GM21367 (cell line): ENCODE data around the gene KIAA1671.
"Not testable (repeated sequence)": the region's sequence is repeated elsewhere in the genome, so short reads cannot be mapped to it uniquely, and the experiment has no call there.

Experiments used
- ATAC-seq: cut with Tn5 transposase; IDR thresholded peaks from one replicate; pipeline ENCODE4 v1.9.1; 2021; ENCODE audit not compliant: unreplicated experiment

The KIAA1671 gene

DNA sequence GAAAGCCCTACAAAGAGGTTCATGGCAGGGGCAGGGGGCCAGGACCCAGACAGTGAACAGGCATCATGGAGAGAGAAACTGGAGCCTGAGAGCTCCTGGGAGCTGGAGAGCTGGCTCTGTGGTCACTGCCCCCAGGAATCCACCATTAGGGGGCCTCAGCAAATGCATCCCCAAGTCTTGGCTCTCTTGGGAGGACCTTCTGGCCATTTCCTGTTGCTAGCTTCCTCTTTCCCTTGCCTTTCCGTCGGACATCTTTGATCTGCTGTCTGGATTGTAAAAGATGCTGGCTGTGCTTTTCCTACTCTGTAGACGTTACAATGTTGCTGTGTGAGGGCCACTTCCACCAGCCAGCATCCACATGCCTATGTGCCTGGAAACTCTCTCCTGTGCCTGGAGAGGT lies 259.8 kb downstream of the KIAA1671 start:
- no peak for ATAC-seq

GRCh38 chr22:25213221-25213620 lies 260.7 kb downstream of the KIAA1671 start:
- no peak for ATAC-seq

DNA sequence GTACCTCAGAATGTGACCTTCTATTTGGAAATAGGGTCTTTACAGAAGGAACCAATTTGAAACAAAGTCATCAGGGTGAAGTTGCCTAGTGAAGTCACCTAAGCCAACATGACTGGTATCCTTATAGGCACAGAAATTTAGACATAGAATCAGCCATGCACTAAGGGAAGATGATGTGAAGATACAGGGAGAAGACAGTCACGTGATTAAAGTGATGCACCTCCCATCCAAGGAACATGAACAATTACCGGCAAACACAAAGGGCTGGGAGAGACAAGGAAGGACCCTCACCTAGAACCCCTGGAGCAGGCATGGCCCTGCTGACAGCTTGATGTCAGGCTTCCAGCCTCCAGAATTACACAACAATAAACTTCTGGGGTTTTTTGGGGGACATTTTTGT lies 263.7 kb downstream of the KIAA1671 start:
- no peak for ATAC-seq

GRCh38 chr22:25219211-25219689 lies 266.7 kb downstream of the KIAA1671 start, which contains the start of gene CRYBB2:
Gene CRYBB2, plus strand, starts transcription at chr22:25219639. Its CDS starts 1,791 bp downstream, at chr22:25221430.
- no peak for ATAC-seq

DNA sequence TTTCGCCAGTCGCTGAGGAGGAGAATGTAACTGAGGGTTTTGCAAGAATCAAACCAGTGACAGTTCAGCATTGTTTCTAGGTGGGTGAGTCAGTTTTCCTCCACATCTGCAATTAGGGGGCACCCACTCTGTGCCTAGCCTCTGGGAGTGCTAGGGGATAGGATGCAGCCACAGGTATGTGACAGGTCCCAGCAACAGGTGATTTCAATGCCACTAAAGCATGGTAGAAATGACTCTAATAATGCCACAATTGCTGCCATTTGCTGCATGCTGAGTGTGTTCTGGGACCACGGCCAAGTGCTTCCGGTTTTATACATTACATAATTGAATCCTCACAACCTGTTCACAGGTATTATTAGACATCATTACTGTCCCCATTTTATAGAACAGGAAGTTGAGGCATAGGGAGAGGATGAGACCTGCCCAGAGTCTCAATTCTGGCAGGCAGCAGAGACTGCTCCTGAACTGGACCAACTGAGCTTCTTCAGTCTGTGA lies 267.5 kb downstream of the KIAA1671 start:
- ATAC-seq, result no peak

DNA sequence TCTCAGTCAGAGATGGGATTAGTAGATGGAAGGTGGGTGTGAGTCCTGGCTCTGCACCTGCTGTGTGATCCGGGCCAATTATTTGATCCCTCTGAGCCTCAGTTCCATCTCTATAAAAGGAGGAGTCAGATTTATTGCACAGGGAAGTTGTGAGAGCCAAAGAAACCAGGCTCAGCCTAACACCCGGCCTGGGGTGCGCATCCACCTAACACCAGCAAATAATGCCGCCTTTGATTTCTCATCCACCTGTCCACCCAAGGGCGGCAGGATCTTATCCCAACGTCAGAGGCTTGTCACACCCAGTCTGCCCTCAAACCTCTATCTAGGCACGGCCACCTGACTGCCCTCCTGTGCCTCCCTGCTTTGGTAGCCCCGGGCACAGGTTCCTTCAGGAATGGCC lies 269.3 kb downstream of the KIAA1671 start:
- ATAC-seq, result no peak

DNA sequence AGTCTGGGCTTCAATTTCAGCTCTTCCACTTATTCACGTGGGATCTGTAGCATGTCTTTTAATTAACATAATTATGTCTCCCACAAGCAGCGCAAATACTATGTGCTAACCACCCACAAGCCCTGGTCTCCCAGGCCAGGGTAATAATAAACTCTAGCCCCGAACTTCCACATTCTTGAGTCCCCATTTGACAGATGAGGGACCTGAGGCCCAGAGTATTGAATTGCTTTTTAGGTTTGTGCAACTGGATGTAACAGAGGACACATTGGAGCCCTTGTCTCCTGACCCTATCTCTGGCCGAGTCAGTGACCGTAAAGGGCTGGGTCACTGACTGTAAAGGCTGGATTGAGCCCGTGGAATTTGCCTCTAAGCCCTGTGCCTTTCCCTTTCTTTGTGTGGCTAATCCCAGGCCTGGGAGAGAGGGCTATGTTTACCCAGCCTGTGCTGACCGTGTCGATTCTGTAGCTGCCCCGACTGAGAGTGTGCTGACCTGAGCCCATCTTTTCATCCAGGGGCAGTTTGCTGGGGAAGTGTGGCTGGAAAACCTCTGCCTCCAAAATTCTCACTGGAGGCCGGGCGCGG lies 270.8 kb downstream of the KIAA1671 start:
- no peak for ATAC-seq

GRCh38 chr22:25228822-25229221 lies 276.3 kb downstream of the KIAA1671 start:
- ATAC-seq, result no peak

DNA sequence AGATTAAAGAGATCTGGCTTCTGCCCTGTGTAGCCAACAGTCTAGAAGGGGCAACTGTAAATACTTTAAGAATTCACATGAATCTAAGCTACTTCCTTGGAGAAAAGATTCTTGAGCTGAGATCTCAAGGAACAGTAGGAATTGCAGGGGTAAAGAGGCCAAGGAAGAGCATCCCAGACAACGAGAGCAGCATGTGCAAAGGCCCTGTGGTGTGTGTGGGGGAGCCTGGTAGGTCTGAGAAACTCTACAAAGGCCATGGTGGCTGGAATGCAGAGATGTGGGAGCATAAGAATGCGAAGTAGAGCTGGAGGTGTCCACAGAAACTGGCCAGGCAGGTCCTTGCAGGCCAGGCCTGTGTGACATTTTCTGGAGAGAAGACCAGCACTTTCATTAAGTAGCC lies 278.2 kb downstream of the KIAA1671 start:
- ATAC-seq, result not testable (repeated sequence)

DNA sequence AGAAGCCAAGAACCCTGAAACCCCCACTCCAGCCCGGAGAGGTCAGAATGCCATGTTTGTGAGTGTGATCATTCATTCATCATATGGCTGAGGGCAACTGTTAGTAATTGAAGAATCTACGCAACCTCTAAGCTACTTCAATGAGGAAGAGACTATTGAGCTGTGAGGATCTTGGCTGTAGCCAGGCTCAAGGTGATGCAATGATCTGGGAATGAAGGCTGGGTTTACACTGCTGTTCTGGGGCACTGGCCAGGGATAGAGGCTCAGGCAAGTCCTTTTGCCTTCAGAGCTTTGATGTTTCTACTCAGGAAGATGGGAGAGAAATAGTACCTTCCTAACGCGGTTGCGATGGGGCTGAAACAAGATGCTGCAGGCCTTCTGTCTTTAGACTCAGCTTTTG lies 279.8 kb downstream of the KIAA1671 start:
- no peak for ATAC-seq

- not testable (repeated sequence) for ATAC-seq
These were observed 281.2 kb downstream of the KIAA1671 start for GRCh38 chr22:25233706-25234105.

DNA sequence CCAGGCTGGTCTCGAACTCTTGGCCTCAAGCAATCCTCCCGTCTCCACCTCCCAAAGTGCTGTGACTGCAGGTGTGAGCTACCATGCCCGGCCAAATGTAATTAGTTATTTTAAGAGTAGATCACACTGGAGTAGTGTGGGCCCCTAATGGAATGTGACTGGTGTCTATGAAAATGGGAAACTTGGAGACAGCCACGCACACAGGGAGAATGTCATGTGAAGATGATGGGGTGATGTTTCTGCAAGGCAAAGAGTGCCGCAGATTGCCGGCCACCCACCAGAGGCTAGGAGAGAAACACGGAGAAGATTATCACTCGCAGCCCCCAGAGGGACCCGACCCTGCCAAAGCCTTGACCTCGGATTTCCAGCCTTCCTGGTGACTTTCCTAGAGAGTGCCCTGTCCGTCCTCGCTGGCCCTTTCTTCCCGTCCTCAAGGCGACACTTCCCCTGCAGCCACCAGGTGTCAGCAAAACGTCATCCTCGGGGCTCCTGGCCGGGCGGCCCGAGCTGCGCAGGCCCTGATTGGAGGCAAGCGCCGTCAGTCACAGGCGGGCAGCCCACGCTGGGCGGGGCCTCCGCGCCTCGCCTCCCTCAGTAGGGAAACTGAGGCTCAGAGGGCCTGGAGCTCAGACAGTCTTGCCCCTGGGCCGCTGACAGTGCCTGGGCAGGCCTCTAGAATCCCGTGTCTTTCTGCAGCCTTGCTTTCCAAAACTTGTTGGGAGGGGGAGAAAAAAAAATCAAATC lies 283.2 kb downstream of the KIAA1671 start:
- no peak for ATAC-seq

- no peak for ATAC-seq
These were observed 283.9 kb downstream of the KIAA1671 start for GRCh38 chr22:25236417-25236816.

GRCh38 chr22:25237503-25237902 lies 285.0 kb downstream of the KIAA1671 start:
- ATAC-seq, result no peak

DNA sequence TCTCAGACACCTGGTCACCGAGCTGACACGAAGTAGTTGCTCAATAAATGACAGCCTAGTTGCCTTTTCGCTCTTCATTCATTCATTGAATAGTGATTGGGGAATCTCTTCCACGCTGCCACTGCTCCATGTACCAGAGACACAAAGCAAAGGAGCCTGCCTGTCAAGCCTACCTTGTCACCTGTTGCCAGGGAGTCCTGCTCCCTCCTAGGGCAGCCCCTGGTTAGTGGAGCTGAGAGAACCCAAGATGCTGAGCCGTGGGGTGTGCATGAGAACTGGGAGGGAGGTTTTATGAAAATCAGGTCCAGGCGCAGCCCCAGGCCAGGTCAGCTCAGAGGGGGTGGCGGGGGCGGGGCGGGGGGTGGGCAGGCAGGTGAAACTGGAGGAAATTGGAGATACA lies 285.5 kb downstream of the KIAA1671 start:
- ATAC-seq, result not testable (repeated sequence)
